ENCODE measurements around the gene B4GALT2. TPM values are rescaled to one million over a fixed set of nuclear protein-coding genes. Genes with fewer than 3 reads are reported as not detected.

B4GALT2 gene
- total and polyA plus RNA-seq, 2 donors (not counting 3 experiments of a cell fraction or from before 2014, with no cell fraction given), result 80.0 to 103 TPM

DNA sequence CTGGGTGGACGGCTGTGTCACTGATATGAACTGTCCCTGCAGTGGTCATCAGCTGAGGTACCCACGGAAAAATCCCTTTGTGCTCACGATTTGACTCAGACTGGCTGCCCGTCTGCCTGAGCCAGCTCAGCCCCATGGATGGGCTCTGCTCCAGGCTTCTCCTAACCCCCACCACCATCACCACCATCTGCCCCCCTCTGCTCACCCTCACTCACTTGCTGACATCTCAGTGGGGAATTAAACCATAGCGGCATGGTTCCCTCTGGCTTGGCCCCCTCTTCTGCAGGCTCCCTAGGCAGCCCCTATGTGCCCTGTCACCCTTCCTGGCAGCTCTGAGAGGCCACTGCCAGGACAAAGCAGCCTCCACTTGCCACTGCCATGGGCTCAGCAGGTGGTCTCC, 34.9 kb downstream of the B4GALT2 start:
- intact Hi-C loops (cut with micrococcal nuclease), result no loop called here
- Histone ChIP-seq H3K27me3 (ENCODE audit: control insufficient read depth in 2 of 2, insufficient read depth in 2 of 2, low read length in 2 of 2) (peaks cover 0 to 4% of the 10 kb centered on the region in 2 experiments), H3K9me1 (replicated peaks; ENCODE audit: control insufficient read depth, extremely low read depth, insufficient read depth, low read length) (no peaks in the 10 kb centered on the region), H3K9ac (replicated peaks; ENCODE audit: extremely low read depth, insufficient read depth, low read length) (no peak overlapping the region), H2AFZ (ENCODE audit: low read depth, low read length) (no peak overlapping the region), H3K36me3 (ENCODE audit: control insufficient read depth in 2 of 2, extremely low read depth in 1 of 2, insufficient read depth in 2 of 2, low read length in 2 of 2) (no peaks in the 10 kb centered on the region), H4K20me1 (replicated peaks; ENCODE audit: control insufficient read depth, extremely low read depth, insufficient read depth, low read length) (no peaks in the 10 kb centered on the region), H3K4me3 (replicated peaks in 1 of 3; ENCODE audit: insufficient read depth in 1 of 3, low read depth in 1 of 3, low read length in 3 of 3) (no peak overlapping the region), H3K27ac (ENCODE audit: insufficient read depth, low read depth, low read length) (no peak overlapping the region), H3K79me2 (ENCODE audit: control insufficient read depth, insufficient read depth, low read length) (no peaks in the 10 kb centered on the region), H3K9me3 (replicated peaks; ENCODE audit: control insufficient read depth, insufficient read depth, low read length) (no peaks in the 10 kb centered on the region), H3K4me1 (ENCODE audit: control insufficient read depth, extremely low read depth, insufficient read depth, low read length) (no peaks in the 10 kb centered on the region), H3K4me2 (ENCODE audit: insufficient read depth, low read length) (no peak overlapping the region)
- FAIRE-seq, result no peak
- no peak for DNase-seq (ENCODE audit: low read depth, low spot score)
- no TSS peak for BruUV-seq (replicated peaks)
- TF ChIP-seq MYC (IDR thresholded peaks at IDR 0.05; ENCODE audit: low read depth, low read length) (no peak), JUN (IDR thresholded peaks at IDR 0.05; ENCODE audit: borderline replicate concordance, insufficient read depth, insufficient read length, low read depth) (no peak), POLR2AphosphoS5 (IDR thresholded peaks at IDR 0.05; ENCODE audit: insufficient read depth, low read depth, low read length) (no peak), FOS (IDR thresholded peaks at IDR 0.05; ENCODE audit: borderline replicate concordance, insufficient read depth, low read length) (no peak), EZH2 (IDR thresholded peaks at IDR 0.05; ENCODE audit: borderline replicate concordance, low read depth, low read length, severe bottlenecking) (no peak), GATA2 (IDR thresholded peaks at IDR 0.05; ENCODE audit: insufficient read depth, insufficient read length, low read depth, low read length) (no peak), POLR2A (IDR thresholded peaks at IDR 0.05; ENCODE audit: low read depth, low read length) (no peak)
- TF ChIP-seq, protein P1, sequence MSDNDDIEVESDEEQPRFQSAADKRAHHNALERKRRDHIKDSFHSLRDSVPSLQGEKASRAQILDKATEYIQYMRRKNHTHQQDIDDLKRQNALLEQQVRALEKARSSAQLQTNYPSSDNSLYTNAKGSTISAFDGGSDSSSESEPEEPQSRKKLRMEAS (IDR thresholded peaks at IDR 0.05; ENCODE audit: insufficient read depth, insufficient read length), result no peak
- TF ChIP-seq, protein P2, sequence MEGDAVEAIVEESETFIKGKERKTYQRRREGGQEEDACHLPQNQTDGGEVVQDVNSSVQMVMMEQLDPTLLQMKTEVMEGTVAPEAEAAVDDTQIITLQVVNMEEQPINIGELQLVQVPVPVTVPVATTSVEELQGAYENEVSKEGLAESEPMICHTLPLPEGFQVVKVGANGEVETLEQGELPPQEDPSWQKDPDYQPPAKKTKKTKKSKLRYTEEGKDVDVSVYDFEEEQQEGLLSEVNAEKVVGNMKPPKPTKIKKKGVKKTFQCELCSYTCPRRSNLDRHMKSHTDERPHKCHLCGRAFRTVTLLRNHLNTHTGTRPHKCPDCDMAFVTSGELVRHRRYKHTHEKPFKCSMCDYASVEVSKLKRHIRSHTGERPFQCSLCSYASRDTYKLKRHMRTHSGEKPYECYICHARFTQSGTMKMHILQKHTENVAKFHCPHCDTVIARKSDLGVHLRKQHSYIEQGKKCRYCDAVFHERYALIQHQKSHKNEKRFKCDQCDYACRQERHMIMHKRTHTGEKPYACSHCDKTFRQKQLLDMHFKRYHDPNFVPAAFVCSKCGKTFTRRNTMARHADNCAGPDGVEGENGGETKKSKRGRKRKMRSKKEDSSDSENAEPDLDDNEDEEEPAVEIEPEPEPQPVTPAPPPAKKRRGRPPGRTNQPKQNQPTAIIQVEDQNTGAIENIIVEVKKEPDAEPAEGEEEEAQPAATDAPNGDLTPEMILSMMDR (IDR thresholded peaks at IDR 0.05; ENCODE audit: extremely low read depth in 1 of 2, insufficient read depth in 1 of 2, low read depth in 1 of 2, low read length in 2 of 2), result no peak
- ChIA-PET CTCF (interaction anchor here (0.7 to 1.7 kb wide), 5 partner anchors 8 to 33 kb away, joined by 3 to 9 read pairs (median 5); no protein-coding TSS in a partner anchor), POLR2A (no interaction called here)
- dilution Hi-C loops (cut with MboI; ENCODE audit: extremely low pct_ligation_motif_present, low sequenced_read_pairs), result no loop called here

Data from endothelial cell of umbilical vein (primary cell).